Body of pancreas (tissue), 4 donors: ENCODE results near the gene MSI2. TPM values are rescaled to one million over a fixed set of nuclear protein-coding genes. Genes with fewer than 3 reads are reported as not detected.

Experiments
- ATAC-seq: fragments of 150-250 bp; one replicate; pipeline ENCODE4 v1.9.1; 2016
- DNase-seq, 4 donors: peaks; one replicate each; pipeline ENCODE4 v3.0.0-alpha.2; 2019
- H3K27ac ChIP-seq, 4 donors: fragments of 200-600 bp; sonication (generic); 1 replicate in 3 of 4; 2 replicates in 1 of 4; pipeline versions ENCODE4 v1.5.1 to v1.6.1; 2016 to 2019; ENCODE audit warnings: mild to moderate bottlenecking in 1 of 4, mixed read lengths in 1 of 4, moderate library complexity in 1 of 4
- H3K27me3 ChIP-seq, 2 donors: fragments of 200-600 bp; sonication (generic); one replicate each; pipeline ENCODE4 v1.6.0; 2016; ENCODE audit warnings: mild to moderate bottlenecking in 1 of 2
- H3K36me3 ChIP-seq, 2 donors: fragments of 200-600 bp; sonication (generic); replicated peaks in 1 of 2; 2 replicates each; pipeline ENCODE4 v1.5.1; 2016; ENCODE audit warnings: low read depth in 2 of 2; ENCODE audit not compliant: insufficient read depth in 1 of 2
- H3K4me1 ChIP-seq: fragments of 200-600 bp; sonication (generic); one replicate; pipeline ENCODE4 v1.6.0; 2016
- H3K4me3 ChIP-seq, 2 donors: fragments of 200-600 bp; sonication (generic); 1 replicate in 1 of 2; 2 replicates in 1 of 2; pipeline ENCODE4 v1.5.1; 2016 to 2019
- H3K9me3 ChIP-seq, 3 donors: fragments of 200-600 bp; sonication (generic); 1 replicate in 2 of 3; 2 replicates in 1 of 3; pipeline ENCODE4 v1.5.1; 2016
- POLR2A ChIP-seq, 3 donors: fragments of 450-650 bp; IDR thresholded peaks; one replicate each; pipeline ENCODE4 v1.6.1; 2016; ENCODE audit warnings: antibody characterized with exemption in 3 of 3, mild to moderate bottlenecking in 2 of 3
- WGBS, 2 donors: methylation state at CpG; one replicate each; pipeline ENCODE4 v1.1.5; 2017; 5-methylcytosine and 5-hydroxymethylcytosine counted together
- intact Hi-C: fragments of 100-400 bp; cut with DNase I; formaldehyde crosslinking; loops from one replicate; pipeline ENCODE4 v1.15.1; 2023
- total RNA-seq, 2 donors: library from RNA; depleted of rRNA; stranded (reverse); fragments of >200 nt; gene quantifications; one replicate each; pipeline ENCODE4 v1.1.0, GENCODE V29; 2016
- TF ChIP-seq, protein P1 (sequence below), 7 experiments: fragments of 450-650 bp in 4 of 7; fragments of 200-600 bp in 3 of 7; sonication (generic) in 3 of 7; IDR thresholded peaks; one replicate each; pipeline ENCODE4 v1.5.1; 2016 to 2019; ENCODE audit warnings: antibody characterized with exemption in 7 of 7

The MSI2 gene
- total RNA-seq, 2 donors from 2014 or later = 21.1 to 28.5 TPM

DNA sequence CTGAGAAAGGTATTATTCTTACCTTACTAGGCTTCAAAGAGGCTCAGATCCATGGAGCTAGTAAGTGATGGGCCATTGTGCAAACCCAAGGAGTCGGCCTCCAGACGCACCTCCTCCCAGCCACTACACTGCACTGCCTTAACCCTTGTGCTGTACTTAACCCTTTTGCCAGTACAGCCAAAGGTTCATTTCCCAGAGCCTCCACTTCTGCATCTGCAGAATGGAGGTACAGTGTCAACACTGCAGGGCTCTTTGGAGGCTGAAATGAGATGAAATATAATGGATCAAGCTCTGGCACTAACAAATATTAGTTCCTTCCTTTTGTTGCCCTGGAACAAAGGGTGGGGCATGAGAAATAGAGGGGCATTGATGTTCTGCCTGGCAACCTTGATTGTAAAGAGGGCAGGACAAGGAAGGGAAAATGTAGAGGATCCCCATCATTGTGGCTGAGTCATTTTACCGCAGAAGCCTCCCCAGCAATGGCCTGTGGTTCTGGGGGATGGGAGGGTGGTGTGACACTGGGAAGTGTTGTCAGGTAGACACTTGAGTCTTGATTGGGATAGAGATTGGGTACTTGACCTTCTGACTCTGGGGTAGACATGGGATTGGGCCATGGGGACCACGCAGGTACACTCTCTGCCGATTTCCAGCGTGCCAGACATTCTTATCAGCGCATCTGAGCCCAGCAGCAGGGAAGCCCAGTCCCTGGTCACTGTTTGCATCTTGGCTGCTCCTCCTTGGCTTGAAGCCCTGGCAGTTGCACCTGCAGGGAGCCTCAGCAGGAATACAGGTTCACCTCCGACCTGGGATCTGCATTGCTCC is 84.0 kb downstream of the MSI2 start:
- WGBS, 2 donors = 92 to 94% methylated on average over 6 to 8 of the region's 8 CpGs
- H3K36me3 ChIP-seq = no peaks in the 10 kb centered on the region
- intact Hi-C loops = no loop called here
- no peak overlapping the region for H3K27ac ChIP-seq
- ATAC-seq (no peak), DNase-seq (no peak)
- H3K4me3 ChIP-seq = no peak overlapping the region
- no peaks in the 10 kb centered on the region for H3K27me3 ChIP-seq
- no peaks in the 10 kb centered on the region for H3K9me3 ChIP-seq
- peaks cover 4% of the 10 kb centered on the region for H3K4me1 ChIP-seq
- no peak for TF ChIP-seq POLR2A (IDR thresholded peaks at IDR 0.05)
- TF ChIP-seq, protein P1, sequence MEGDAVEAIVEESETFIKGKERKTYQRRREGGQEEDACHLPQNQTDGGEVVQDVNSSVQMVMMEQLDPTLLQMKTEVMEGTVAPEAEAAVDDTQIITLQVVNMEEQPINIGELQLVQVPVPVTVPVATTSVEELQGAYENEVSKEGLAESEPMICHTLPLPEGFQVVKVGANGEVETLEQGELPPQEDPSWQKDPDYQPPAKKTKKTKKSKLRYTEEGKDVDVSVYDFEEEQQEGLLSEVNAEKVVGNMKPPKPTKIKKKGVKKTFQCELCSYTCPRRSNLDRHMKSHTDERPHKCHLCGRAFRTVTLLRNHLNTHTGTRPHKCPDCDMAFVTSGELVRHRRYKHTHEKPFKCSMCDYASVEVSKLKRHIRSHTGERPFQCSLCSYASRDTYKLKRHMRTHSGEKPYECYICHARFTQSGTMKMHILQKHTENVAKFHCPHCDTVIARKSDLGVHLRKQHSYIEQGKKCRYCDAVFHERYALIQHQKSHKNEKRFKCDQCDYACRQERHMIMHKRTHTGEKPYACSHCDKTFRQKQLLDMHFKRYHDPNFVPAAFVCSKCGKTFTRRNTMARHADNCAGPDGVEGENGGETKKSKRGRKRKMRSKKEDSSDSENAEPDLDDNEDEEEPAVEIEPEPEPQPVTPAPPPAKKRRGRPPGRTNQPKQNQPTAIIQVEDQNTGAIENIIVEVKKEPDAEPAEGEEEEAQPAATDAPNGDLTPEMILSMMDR (IDR thresholded peaks at IDR 0.05) = no peak

DNA sequence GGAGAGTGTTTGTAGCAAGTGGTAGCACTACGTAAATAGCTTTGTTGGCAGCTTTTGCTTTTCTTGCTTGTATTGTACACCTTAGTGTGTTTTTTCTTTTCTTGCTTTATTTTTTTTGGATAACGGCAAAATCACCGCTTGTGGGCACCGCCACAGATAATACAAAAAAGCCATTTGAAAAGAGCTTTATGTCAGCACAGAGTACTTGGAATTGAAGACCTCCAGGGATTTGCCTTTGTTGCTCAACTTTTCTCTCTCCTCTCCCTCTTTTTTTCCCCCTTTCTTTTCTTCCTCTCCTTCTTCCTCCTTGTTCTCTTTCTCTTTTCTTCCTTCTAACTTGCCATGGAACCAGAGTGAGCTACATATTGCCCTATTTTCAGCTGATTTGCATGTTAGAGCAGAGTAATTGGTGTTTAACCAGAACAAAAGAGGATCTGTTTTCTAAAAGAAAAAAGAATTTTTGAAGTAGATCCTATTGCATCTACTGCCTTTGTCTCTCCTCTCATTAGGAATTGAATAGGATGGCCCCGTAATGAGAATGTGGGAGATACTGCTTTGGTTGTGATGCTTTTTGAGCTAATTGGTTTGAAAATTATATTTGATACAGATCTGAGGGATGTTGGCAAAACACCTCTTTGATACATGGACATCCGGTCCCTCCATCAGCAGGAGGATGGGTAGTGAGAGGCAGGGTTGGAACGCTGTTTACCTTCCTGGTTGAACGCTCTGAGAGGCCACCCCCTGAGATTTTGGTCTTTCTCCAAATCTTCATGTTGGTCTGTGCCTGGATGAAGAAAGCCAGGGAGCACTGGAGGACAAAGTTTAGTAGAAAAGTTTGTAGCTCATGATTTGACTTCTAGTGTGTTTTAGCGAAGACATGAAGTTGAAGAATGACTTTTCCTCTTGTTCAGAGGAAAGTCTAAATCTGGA is 85.6 kb downstream of the MSI2 start:
- TF ChIP-seq, protein P1 (IDR thresholded peaks at IDR 0.05) = no peak
- TF ChIP-seq POLR2A (IDR thresholded peaks at IDR 0.05) = no peak
- intact Hi-C loops = no loop called here
- no peaks in the 10 kb centered on the region for H3K36me3 ChIP-seq
- no peak for ATAC-seq
- DNase-seq = no peak
- 78 to 92% methylated on average over 9 of the region's 9 CpGs for WGBS, 2 donors
- H3K27ac ChIP-seq = no peak overlapping the region
- no peaks in the 10 kb centered on the region for H3K9me3 ChIP-seq
- no peak overlapping the region for H3K4me3 ChIP-seq
- peaks cover 4% of the 10 kb centered on the region for H3K4me1 ChIP-seq
- H3K27me3 ChIP-seq = no peaks in the 10 kb centered on the region

DNA sequence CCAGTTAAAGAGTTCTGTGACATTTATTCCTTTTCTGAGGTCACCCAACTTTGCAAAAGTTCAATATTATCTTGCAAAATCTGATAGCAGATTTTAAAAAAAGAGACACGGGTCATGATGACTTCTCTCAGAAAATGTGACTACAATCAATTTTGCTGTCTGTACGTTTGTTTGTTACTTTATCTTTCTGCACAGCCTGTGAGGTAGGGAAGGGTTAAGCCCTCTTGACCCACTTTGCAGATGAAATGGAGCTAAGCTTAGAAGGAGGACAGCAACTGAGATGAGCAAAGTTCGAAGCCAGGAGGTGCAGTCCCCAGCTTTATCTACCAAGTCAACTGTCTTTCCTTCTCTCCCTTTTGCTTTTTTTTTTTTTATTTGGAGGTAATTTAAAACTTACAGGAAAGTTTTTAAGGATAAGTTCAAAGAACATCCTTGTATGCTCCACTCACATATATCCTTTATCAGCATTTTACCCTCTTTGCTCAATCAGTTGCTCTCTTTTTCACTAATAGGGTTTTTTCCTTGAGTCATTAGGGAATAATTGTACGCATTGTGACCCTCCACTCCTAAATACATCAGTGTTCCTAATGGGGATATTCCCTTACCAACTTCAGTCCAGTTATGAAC is 86.8 kb downstream of the MSI2 start:
- no peak for TF ChIP-seq POLR2A (IDR thresholded peaks at IDR 0.05)
- TF ChIP-seq, protein P1 (IDR thresholded peaks at IDR 0.05) = no peak
- H3K27ac ChIP-seq = no peak overlapping the region
- no peaks in the 10 kb centered on the region for H3K36me3 ChIP-seq
- H3K9me3 ChIP-seq = no peaks in the 10 kb centered on the region
- WGBS, 2 donors = 67 to 73% methylated on average over 4 of the region's 4 CpGs
- ATAC-seq (no peak), DNase-seq (no peak)
- H3K4me1 ChIP-seq = peaks cover 4% of the 10 kb centered on the region
- H3K4me3 ChIP-seq = no peak overlapping the region
- intact Hi-C loops = no loop called here
- no peaks in the 10 kb centered on the region for H3K27me3 ChIP-seq

DNA sequence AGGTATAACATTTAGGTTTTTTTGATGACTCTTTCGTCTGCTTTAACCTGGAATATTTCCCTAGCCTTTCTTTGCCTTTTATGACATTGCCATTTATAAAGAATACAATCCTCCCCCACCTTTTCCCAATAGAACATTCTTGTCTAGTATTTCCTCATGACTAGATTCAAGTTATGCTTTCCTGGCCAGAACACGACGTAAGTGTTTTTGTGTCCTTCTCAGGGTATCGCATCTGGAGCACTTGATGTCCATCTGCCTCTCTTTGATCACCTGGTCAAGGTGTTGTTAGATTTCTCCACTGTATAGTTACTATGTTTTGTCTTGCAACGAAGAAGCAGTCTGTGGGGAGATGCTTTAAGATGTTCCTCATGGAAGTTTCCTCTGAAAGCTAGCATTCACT is 87.4 kb downstream of the MSI2 start:
- no peaks in the 10 kb centered on the region for H3K27me3 ChIP-seq

More for the DNA sequence above, 87.4 kb downstream of the MSI2 start:
- no peaks in the 10 kb centered on the region for H3K36me3 ChIP-seq
- ATAC-seq (no peak), DNase-seq (no peak)
- WGBS, 2 donors = 82 to 84% methylated on average over 5 of the region's 5 CpGs
- no peak overlapping the region for H3K4me3 ChIP-seq
- no peaks in the 10 kb centered on the region for H3K9me3 ChIP-seq
- peaks cover 4% of the 10 kb centered on the region for H3K4me1 ChIP-seq
- H3K27ac ChIP-seq = no peak overlapping the region
- no peak for TF ChIP-seq POLR2A (IDR thresholded peaks at IDR 0.05)
- TF ChIP-seq, protein P1 (IDR thresholded peaks at IDR 0.05) = no peak
- intact Hi-C loops = no loop called here
